ENCODE data around the gene SORCS2.

SORCS2 gene

DNA sequence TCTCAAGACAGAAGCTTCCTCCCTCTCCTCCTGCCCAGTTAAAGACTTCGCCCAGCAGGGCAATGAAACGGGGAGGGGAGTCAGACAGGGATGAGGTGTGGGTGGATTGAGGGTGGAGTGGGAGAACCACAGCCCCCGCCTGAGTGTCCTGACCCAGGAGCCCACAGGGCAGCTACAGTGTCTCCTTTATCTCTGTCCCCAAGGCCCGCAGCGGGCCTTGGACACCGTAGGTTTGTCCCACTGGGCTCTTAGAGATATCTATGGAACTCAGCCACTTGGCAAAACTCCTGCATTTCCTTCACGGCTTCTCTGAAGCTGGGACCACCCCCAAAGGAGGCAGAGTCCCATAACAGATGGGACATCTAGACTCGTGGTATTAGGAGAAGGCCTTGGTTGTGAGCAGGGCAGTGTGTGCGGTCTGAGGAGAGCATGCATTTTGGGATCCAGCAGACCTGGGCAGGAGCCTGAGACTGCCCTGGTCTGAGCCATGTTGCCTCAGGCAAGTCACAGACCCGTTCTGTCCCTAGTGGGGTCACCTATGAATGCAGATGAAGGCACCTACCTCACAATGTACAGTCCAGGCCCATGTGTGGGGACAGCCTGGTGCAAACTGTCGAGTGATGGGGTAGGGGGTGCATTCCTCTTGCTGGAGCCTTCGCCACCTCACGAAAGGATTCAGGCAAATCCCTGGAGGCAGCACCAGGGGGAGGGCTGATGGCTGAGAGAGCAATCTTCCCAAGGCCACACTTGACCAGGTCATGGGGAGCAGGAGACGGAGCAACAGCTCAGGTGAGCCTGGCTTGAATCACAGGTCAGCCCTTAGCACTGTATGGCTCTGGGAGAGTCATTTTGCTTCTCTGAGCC, 468.1 kb downstream of the SORCS2 start:
- no peak for DNase-seq

DNA sequence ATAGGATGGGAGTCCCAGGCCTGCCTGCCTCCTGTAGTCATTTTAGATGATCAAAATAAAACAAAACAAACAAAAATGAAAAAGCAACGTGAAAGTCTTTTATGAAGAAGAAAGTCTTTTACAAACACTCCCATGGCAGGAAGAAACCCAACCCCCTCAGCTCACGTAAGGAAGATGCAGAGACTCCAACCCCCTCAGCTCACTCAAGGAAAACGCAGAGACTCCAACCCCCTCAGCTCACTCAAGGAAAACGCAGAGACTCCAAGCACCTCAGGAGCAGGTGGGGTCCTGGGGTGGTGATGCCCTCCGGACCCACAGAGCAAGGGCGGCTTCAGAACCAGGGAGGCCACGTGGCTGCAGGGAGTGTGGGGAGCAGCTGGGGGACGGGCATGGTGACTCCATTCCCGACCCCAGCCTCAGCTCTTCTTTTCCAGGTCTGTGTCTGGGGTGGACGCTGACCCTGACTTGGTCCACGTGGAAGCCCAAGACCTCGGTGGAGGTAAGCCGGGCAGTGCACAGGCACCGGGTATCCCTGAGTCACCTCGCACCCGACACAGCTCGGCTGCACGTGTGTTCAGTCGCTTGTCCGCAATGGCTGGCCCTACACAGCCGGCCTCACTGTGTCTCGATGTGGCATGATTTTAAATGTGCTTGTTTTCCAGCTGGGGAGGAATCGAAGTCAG, 468.9 kb downstream of the SORCS2 start:
- no peak for DNase-seq

DNA sequence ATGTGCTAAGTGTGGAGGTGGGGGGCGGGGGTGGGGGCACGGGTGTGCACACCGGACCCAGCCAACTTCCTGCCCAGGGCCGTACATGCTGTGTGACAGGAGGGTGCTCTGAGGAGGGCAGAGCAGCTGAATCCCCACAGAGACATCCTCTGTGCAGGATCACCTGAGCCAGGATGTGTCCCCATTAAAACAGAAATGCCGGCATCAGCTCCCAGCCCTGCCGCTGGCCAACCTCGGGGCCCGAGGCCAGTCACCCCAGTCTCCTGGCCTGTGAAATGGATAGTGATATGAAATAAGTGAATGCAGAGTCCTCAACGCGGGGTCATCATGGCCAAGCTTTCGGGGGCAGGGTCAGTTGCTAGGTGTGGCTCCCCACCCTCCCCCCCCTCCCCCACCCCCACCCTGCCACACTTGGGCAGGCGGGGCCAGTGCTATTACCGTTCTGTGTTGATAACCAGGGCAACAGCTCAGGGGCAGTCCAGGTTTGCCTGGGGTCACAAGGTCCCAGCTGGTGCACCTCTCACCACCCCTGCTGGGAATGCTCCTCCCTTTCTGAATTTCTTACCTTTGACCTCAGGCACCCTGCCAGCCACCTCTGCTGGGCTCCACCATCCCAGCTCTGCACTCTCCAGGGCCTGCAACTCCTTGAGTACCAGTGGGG, 469.6 kb downstream of the SORCS2 start:
- DNase-seq, result no peak

DNA sequence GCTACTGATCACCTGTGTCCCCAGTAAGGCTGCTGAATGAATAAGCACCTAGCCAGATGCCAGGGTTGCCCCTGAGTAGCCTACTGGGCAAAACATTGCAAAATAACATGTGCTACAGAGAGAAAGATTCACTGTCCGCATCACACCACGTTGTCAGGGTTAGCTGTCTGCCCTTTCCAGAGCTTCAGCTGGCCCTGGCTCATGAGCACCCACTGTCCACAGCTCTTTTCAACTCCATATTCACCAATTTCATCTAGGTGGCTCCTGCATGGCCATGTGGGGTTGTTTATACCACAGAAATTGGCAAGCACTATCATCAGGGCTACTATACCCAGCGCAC, 470.1 kb downstream of the SORCS2 start:
- no peak for DNase-seq

GRCh38 chr4:7663075-7663541, 470.8 kb downstream of the SORCS2 start:
- no peak for DNase-seq

GRCh38 chr4:7664106-7664505, 471.8 kb downstream of the SORCS2 start:
- no peak for DNase-seq

DNA sequence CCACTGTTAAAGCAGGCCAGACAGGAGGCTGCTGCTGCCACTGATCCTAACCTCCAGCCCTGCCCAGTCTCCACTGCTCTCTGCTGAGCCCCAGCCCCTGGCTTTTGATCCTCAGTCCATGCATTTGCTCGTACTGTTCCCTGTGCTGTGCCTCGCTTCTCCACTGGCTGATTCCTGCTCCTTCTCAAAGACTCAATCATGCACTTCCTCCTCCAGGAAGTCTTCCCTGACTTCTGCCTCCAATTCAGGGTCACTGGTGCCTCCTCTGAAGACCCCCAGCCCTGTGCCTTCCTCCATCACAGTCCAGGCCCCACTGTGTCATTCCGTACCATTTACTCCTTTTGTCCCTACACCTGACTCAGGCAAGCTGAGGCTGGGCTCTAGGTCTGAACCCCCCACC, 473.0 kb downstream of the SORCS2 start:
- no peak for DNase-seq

DNA sequence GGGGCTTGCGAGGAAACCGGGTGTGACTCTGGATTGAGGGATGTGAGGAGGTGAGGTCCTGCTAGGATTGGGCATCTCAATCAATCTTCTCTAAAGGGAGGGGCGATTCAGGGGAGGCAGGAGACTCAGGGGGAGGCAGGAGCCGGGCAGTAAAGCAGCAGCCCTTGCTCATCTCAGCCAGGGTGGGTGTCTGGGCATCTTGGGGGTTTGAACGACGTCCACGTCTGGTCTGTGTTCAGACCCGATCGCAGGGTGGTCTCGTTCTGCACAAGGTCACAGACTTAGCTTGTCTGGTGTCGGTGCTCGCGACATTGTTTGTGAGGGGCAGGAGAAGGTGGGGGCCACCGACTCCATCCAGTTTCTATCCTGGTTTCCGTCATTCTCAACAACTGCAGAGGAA, 473.7 kb downstream of the SORCS2 start:
- DNase-seq, result no peak

DNA sequence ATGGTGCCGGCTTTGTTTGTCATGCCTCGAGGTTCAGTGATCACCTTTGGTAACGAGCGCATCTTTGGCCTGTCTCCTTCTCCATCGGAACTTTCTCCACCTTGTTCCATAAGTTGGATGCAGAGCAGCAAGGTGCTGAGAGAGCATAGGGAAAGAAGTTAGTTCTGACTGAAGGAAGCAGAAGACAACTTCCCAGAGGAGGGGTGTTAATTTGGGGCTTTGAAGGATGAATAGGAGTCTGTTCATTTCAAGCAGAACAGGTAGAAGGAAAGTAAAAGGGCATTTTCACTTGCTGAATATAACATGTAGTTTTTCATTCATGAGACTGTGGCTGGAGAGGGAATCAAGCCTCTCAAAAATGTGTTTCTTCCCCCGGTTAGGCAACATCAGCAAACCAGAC, 474.4 kb downstream of the SORCS2 start:
- no peak for DNase-seq

GRCh38 chr4:7668271-7668670, 475.9 kb downstream of the SORCS2 start:
- no peak for DNase-seq

DNA sequence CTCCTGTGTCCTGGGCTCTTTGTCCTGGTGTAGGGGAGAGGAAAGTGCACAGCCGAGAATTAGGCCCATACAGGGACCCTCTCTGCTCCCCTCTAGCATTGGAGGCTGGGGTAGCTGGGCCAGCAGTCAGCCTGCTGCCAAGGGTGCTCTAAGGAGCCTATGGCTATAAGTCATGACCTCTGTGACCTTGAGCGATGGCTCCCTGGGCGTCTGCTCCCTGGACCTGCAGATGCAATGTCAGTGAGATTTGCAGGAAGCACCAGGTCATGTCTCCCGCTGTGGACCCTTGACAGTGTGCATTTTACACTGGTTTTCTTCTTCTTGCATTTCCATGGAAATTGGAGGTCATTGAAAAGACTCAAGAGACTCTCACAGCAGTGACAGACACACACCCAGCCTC, 476.5 kb downstream of the SORCS2 start:
- no peak for DNase-seq

GRCh38 chr4:7672601-7673000, 480.3 kb downstream of the SORCS2 start:
- DNase-seq, result no peak

DNA sequence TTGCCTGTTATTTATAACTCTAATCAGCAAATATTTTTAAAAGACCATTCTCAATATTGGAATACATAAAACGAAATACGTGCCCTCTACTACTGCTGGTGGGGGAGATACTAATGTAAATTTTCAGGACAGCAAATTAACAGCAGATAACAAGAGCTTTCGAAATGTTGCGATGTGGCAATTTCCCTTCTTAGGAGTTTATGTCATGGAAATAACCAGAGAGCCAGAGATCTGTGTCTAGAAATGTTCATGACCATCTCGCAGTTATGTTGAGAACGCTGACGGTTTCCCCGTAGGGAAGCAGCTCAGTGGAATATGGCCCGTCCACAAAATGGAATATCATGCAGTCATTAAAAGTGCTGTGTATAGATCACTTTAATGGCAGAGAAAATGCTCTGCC, 480.8 kb downstream of the SORCS2 start:
- DNase-seq, result no peak

DNA sequence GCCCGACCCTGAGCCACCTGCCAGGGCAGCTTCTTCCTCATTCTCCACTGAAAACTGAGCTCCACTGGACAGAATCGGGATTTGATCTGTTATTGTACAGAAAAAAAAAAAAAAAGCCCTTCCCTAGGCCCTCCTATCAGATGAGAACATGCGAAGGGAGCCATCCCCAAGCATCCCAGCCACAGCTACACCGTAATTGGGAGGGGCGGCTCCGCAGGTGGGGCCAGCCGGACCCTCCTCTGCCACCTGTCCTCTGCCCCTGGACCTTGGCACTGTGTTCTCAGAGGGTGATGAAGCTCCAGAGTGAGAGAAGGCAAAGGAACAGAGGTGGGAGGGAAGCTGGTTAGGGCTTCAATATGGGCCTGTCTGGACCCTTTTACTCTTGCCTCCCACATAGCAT, 482.4 kb downstream of the SORCS2 start:
- DNase-seq, result no peak

DNA sequence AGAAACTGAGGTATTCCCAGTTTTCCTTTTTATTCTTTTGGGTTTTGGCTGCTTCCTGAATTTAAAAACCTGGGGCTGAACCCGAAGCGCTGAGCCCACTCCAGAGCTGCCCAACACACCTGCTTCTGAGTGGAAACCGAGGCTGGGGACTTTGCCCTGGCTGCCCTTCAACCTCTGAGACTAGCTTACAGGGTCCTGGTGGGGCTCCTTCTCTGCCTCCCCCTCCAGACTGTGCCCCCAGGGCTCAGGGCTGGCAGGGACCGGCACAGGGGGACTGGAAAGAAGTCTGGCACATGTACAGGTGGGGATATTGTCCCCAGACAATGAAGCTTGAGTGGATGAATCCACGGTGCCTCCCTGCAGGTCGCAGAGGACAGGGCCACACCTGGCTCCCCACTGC, 482.8 kb downstream of the SORCS2 start:
- DNase-seq, result no peak

DNA sequence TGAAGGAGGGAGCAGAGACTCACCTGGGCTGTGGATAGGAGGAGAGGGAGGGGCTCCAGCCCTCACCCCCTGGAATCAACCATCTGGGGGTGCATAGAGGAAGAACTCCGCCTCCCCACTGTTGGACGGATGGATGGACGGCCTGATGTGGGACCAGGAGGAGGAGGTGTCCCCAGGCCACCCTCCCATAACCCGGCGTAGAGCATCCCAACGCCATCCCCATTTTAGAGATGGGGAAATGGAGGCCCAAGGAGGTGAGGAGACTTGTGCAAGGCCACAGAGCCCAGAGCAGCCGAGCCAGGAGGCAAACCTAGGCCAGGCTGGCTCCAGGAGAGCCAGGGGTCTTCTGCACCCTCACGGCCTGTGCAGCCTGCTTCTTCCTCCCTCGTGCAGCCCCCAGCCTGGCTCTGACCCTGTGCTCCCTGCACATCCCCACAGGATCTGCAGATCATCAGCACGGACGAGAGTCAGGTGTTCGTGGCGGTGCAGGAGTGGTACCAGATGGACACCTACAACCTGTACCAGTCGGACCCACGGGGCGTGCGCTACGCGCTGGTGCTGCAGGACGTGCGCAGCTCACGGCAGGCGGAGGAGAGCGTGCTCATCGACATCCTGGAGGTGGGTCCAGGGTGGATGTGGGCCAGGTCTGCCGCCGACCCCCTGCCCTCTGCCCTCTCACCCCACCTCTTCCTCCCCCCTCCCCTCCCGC, 483.4 kb downstream of the SORCS2 start:
- DNase-seq, result no peak

- no peak for DNase-seq
Observed at GRCh38 chr4:7676398-7676922, 484.1 kb downstream of the SORCS2 start.

- DNase-seq, result no peak
Observed at GRCh38 chr4:7677086-7677485, 484.7 kb downstream of the SORCS2 start.

DNA sequence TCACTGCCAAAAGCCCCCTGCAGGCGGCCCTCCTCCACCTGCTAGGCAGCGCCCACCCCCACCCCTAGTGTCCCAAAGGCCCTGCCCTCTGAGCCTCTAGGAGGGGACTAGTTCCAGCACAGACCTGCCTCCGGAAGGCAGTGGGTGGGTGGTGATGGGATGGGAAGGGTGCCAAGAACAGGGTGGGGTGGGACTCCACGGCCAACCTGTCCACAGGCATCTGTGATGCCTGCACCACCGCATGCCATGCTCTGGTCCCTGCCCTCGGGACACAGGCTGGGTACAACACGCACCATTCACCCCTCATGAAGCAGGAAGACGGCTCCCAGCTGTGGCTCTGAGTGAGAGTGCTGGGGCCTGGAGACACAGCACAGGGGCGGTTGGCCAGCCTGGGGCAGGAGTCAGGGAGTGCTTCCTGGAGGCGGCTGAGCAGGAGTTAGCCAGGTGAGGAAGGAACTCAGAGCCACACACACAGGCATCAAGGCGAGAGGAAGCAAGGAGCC, 485.5 kb downstream of the SORCS2 start:
- DNase-seq, result no peak

- DNase-seq, result no peak
Observed at GRCh38 chr4:7678318-7678852, 486.0 kb downstream of the SORCS2 start.

- DNase-seq, result no peak
Observed at GRCh38 chr4:7679406-7680040, 487.2 kb downstream of the SORCS2 start.

DNA sequence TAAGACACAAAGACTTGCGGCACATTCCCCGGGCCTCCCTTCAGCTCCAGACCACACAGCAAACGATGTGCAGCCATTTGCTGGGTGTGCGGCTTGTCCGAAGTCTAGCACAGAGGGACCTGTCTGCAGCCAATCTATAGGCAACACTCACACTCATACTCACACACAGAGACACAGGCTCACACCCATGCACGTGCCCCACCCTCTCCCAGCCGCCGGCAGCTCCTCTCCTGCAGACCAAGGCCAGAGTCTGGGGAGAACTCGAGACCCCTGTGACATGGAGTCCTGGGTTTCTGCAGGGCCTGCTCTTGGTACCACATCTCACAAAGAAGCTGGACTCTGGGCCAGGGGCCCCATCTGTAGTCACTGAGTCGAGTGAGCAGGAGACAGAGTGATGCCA, 487.8 kb downstream of the SORCS2 start:
- no peak for DNase-seq

Data from retina (tissue), 1 donor.